H7 (cell line): ENCODE data around the gene UST. TPM values are rescaled to one million over a fixed set of nuclear protein-coding genes. Genes with fewer than 3 reads are reported as not detected.
"Not testable (repeated sequence)": the region's sequence is repeated elsewhere in the genome, so short reads cannot be mapped to it uniquely, and the experiment has no call there.

Source experiments
- DNase-seq: peaks from one replicate; pipeline ENCODE4 v3.0.0; 2012
- H3K27me3 ChIP-seq: 2 replicates; pipeline ENCODE4 v1.6.0; 2011; ENCODE audit warnings: mild to moderate bottlenecking, low read length; ENCODE audit not compliant: control insufficient read depth, insufficient read depth
- H3K36me3 ChIP-seq: replicated peaks from 2 replicates; pipeline ENCODE4 v1.5.1; 2011; ENCODE audit warnings: low read length; ENCODE audit not compliant: control insufficient read depth, insufficient read depth
- H3K4me3 ChIP-seq: 2 replicates; pipeline ENCODE4 v1.5.1; 2011; ENCODE audit warnings: low read depth, mild to moderate bottlenecking, control low read depth, low read length, moderate library complexity; ENCODE audit not compliant: insufficient read depth
- total RNA-seq: library from RNA; depleted of rRNA; stranded (reverse); fragments of >200 nt; shearing (Covaris generic); gene quantifications from 2 replicates; pipeline ENCODE4 v1.2.3, GENCODE V29; 2014

UST gene
- total RNA-seq, 1 experiment from 2014 or later: 32.6 TPM

GRCh38 chr6:148963738-148964137, 216.9 kb downstream of the UST start:
- Histone ChIP-seq H3K36me3 (no peaks in the 10 kb centered on the region; the same call in 1 of the 2 replicates), H3K4me3 (no peak overlapping the region), H3K27me3 (no peaks in the 10 kb centered on the region)
- peak; percentile 32 for DNase-seq

GRCh38 chr6:148964467-148964866, 217.6 kb downstream of the UST start:
- Histone ChIP-seq H3K36me3 (no peaks in the 10 kb centered on the region; the same call in 1 of the 2 replicates), H3K4me3 (no peak overlapping the region), H3K27me3 (no peaks in the 10 kb centered on the region)
- no peak for DNase-seq

GRCh38 chr6:148965287-148965686, 218.5 kb downstream of the UST start:
- no peaks in the 10 kb centered on the region for H3K27me3 ChIP-seq
- no peak overlapping the region for H3K4me3 ChIP-seq
- no peaks in the 10 kb centered on the region; the same call in 1 of the 2 replicates for H3K36me3 ChIP-seq
- DNase-seq: no peak

DNA sequence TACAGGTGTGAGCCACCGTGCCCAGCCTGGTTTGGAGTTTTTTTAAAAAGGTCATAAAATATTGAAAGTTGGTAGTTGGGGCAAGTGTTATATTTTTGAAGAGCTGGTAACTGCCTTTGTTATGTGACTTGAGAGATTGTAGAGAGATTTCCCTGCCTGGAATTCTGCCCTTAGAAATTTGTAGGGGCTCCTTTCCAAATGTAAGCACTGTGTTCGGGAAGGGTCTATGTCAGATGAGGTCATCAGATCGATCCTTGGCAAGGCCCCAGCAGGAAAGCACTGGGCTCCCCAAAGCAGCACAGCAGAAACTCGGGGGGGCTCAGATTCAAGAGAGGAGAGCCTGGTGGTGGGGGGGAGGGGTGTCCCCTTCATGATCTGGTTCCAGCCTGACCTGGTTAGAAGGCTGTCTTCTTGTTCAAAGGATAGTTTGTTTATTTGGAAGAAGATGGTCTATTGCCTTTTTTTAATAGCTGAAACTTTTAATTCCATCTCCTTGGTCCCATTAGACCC, 220.2 kb downstream of the UST start:
- H3K36me3 ChIP-seq: no peaks in the 10 kb centered on the region; the same call in 1 of the 2 replicates
- H3K4me3 ChIP-seq: no peak overlapping the region
- DNase-seq: peak; percentile 39
- no peaks in the 10 kb centered on the region for H3K27me3 ChIP-seq

DNA sequence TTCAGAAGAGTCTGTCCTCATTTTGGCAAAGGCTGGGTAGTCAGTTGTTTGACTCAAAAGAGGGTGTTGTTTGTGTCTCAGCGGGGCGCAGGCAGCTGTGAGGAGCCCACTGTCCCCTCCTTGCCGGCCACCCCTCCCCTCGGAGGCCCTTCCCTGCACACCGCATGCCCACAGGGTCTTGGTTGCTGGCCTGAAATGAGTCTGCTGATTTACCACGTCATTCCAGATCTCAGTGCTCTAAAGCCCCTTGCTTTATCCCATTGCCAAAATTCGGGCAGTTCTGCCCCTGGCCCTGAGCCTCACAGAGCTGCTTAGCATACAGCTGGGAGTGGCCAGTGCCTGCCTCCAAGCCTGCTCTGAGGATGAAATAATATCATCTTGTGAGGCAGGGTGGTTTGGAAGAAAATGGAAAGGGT, 220.7 kb downstream of the UST start:
- no peaks in the 10 kb centered on the region for H3K27me3 ChIP-seq
- H3K4me3 ChIP-seq: no peak overlapping the region
- no peaks in the 10 kb centered on the region; the same call in 1 of the 2 replicates for H3K36me3 ChIP-seq
- DNase-seq: peak; percentile 37

- Histone ChIP-seq H3K36me3 (no peaks in the 10 kb centered on the region; the same call in 1 of the 2 replicates), H3K27me3 (no peaks in the 10 kb centered on the region), H3K4me3 (no peak overlapping the region)
- no peak for DNase-seq
Measured at GRCh38 chr6:148968771-148969602, 222.2 kb downstream of the UST start.

- peak; percentile 50 for DNase-seq
- Histone ChIP-seq H3K36me3 (no peaks in the 10 kb centered on the region; the same call in 1 of the 2 replicates), H3K27me3 (no peaks in the 10 kb centered on the region), H3K4me3 (no peak overlapping the region)
Measured at GRCh38 chr6:148969603-148970061, 222.8 kb downstream of the UST start.

- Histone ChIP-seq H3K4me3 (no peak overlapping the region), H3K36me3 (no peaks in the 10 kb centered on the region; the same call in 1 of the 2 replicates)
- no peak for DNase-seq
Measured at GRCh38 chr6:148971031-148971927, 224.4 kb downstream of the UST start.

DNA sequence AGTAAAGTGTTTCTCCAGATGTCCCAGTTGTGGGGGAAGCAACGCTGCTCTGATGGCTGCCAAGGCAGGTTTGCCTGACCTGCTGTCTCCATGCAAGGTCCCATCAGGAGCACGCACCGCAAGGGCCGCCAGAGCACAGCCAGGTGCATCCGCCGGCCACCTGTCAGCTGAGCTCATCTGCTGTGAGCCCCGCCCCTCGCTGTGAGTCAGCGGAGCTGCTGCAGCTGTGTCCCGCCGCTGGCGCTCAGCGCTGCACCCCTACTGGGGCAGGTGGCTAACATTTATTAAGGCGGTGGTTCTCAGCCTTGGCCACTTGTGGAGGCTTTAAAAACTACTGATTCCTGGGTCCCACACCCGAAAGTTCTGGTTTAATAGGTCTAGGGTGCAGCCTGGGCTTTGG, 225.7 kb downstream of the UST start:
- no peaks in the 10 kb centered on the region for H3K27me3 ChIP-seq
- no peaks in the 10 kb centered on the region for H3K36me3 ChIP-seq
- no peak overlapping the region for H3K4me3 ChIP-seq
- DNase-seq: peak; percentile 89

More at GRCh38 chr6:148971031-148971927, 224.4 kb downstream of the UST start:
- H3K27me3 ChIP-seq: no peaks in the 10 kb centered on the region

GRCh38 chr6:148973538-148974208, 226.8 kb downstream of the UST start:
- DNase-seq: peak; percentile 49
- no peak overlapping the region for H3K4me3 ChIP-seq
- no peaks in the 10 kb centered on the region for H3K36me3 ChIP-seq
- no peaks in the 10 kb centered on the region for H3K27me3 ChIP-seq

GRCh38 chr6:148974351-148974750, 227.5 kb downstream of the UST start:
- no peak overlapping the region for H3K4me3 ChIP-seq
- no peak for DNase-seq
- H3K36me3 ChIP-seq: no peaks in the 10 kb centered on the region
- no peaks in the 10 kb centered on the region for H3K27me3 ChIP-seq

DNA sequence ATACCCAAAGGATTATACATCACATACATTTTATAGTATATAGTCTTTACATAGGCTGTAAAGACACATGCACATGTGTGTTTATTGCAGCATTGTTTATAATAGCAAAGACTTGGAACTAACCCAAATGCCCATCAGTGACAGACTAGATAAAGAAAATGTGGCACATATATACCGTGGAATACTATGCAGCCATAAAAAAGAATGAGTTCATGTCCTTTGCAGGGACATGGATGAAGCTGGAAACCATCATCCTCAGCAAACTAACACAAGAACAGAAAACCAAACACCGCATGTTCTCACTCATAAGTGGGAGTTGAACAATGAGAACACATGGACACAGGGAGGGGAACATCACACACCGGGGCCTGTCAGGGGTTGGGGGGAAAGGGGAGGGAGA, 231.5 kb downstream of the UST start:
- DNase-seq, H3K36me3 ChIP-seq, H3K27me3 ChIP-seq, H3K4me3 ChIP-seq: not testable (repeated sequence)

DNA sequence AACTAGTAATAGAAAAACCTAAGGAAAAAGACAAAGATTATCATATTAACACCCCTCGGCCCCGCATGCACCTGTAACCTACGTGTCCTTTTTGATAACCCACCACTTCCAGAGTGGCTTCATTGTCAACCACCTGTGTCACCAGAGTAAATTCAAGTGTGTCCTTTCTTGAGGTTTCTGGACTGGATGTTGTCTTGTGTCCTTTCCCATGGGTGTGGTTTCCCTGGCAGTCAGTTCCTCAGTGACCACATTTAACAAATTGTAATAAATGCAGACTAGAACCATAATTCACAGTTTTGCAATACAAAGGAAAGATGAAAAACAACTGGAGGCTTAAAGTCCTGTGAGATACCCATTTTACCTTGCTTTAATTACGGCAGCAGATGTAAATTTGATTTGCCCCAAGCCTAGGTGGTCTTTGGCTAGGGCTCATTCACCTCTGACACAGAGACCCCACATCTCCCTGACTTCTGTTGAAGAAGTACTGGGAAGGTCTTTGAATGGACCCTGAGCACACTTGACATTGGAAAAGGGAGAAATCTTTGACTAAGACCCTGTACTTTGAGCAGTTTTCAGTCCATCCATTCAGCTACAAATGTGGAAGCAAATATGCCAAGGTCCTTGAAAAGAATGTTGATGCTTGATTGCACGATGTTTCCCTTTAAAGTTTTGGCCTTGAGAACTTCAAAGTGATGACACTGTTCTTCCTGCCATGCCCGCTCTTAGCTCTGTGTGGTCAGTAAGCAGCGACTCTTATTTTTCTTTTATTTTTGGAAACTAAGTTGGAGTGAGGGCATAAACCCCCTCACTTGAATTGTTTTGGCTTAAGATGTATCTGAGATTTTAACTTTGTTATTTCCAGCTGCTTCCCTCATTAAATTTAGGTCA, 232.4 kb downstream of the UST start:
- no peak for DNase-seq
- H3K4me3 ChIP-seq: no peak overlapping the region
- no peaks in the 10 kb centered on the region for H3K36me3 ChIP-seq
- no peaks in the 10 kb centered on the region for H3K27me3 ChIP-seq
